ENCODE measurements around the gene LYPD4. TPM values are rescaled to one million over a fixed set of nuclear protein-coding genes. Genes with fewer than 3 reads are reported as not detected.

Gene LYPD4, protein sequence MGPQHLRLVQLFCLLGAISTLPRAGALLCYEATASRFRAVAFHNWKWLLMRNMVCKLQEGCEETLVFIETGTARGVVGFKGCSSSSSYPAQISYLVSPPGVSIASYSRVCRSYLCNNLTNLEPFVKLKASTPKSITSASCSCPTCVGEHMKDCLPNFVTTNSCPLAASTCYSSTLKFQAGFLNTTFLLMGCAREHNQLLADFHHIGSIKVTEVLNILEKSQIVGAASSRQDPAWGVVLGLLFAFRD
- total RNA-seq (2014; rRNA removed; shearing (Covaris generic); ENCODE audit: low replicate concordance): not detected in 2 replicates

DNA sequence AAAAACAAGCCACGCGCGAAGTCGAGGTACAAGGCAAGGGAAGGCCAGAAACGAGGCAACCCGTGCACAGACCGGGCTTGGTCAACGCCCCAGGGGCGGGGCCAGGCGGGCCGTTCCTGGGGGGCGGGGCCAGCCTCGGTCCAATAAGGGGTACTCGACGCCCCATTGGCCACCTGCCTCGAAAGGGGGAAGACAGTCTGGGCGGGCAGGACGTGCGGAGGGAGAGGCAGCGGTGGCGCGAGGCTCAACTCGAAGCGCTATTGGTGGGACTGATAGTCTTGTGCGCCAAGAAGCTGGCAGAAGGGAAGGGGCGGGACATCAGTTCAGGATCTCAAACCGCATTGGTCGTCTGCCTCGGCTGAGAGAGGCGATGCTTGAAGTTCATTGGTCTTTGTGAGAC, at the start of gene LYPD4:
Gene LYPD4, minus strand, starts transcription at position 83 of the 400 bp plus-strand sequence. CDS start 5,398 bp downstream, outside the sequence.
- in situ Hi-C loops (cut with HindIII; ENCODE audit: low pct_unique_long_range_greater_than_20kb, low sequenced_read_pairs): no loop called here
- no peak for DNase-seq (ENCODE audit: low read depth)

DNA sequence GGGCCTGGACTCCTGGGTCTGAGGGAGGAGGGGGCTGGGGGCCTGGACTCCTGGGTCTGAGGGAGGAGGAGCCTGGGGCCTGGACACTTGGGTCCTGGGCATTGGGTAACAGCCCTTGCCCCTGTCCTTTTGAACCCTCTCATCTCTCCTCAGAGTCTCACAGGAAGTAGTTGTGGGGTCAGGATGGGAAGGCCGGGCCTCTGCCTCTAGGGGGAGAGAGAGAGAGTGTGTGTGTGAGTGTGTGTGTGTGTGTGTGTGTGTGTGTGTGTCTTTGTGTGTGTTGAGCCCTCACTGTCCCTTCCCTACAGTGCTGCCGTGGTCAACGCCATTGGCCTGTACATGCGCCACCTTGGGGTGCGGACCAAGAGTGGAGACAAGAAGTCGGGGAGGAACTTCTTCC, 49.4 kb upstream of the LYPD4 start:
- DNase-seq (ENCODE audit: low read depth): peak; percentile 53
- in situ Hi-C loops (cut with HindIII; ENCODE audit: low pct_unique_long_range_greater_than_20kb, low sequenced_read_pairs): no loop called here

DNA sequence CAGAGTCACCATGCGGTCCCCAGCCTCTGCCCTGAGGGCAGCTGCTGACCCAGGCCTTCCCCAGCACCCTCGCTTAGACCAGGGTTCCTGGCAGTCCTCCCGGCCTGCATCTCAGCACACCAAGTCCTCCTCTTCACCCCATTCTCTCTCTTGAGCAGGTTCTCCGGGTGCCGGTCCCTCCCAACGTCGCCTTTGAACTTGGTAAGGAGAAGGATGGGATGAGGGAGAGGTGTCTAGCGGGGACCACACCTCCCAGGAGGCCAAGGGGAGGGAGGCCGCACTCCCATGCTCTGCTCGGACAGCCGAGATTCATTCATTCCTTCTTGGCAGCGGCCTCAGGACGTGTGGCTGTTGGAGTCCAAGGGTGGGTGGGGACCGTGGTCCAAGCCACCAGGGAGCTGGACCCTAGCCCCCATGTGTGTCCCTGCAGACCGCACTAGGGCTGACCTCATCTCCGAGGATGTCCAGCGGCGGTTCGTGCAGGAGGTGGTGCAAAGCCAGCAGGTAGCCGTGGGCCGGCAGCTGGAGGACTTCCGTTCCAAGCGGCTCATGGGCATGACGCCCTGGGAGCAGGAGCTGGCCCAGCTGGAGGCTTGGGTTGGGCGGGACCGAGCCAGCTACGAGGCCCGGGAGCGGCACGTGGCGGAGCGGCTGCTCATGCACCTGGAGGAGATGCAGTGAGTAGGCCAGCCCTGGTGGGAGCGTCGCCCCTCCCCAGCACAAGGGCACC, 47.9 kb upstream of the LYPD4 start:
- in situ Hi-C loops (cut with HindIII; ENCODE audit: low pct_unique_long_range_greater_than_20kb, low sequenced_read_pairs): no loop called here
- DNase-seq (ENCODE audit: low read depth): no peak

DNA sequence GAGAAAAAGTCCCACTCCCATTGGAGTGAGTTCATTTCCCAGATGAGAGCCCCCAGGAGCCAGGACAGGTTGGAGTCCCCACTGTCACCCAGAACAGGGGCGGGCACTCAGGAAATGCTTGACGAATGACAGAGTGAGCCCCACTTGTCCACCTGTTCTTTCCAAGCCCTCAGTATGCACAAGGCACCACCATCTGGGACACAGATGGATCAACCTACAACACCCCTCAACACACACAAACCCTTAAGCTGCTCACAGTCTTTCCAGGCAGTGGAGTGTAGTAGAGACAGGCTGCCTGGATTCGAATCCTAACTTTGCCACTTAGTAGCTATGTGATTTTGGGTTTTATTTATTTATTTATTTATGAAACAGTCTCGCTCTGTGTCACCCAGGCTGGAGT, 46.5 kb upstream of the LYPD4 start:
- in situ Hi-C loops (cut with HindIII; ENCODE audit: low pct_unique_long_range_greater_than_20kb, low sequenced_read_pairs): no loop called here

DNA sequence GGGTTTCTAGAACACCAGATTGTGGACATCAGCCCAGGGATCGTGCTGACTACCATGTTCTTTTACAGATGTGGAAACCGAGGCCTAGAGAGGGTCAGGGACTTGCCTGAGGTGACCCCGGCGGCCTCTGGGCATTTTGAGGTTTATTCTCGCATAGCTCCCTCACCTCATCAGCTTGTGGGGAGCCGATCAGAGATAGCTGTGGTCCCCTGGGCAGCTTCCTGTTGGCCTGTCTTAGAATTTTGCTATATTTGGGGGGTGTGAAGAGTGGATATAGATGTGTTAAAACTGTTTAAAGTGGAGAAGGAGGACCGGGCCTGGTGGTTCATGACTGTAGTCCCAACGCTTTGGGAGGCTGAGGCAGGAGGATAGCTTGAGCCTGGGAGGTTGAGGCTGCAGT, 45.4 kb upstream of the LYPD4 start:
- in situ Hi-C loops (cut with HindIII; ENCODE audit: low pct_unique_long_range_greater_than_20kb, low sequenced_read_pairs): no loop called here
- DNase-seq (ENCODE audit: low read depth): no peak

More for the DNA sequence above, 46.5 kb upstream of the LYPD4 start:
- no peak for DNase-seq (ENCODE audit: low read depth)

DNA sequence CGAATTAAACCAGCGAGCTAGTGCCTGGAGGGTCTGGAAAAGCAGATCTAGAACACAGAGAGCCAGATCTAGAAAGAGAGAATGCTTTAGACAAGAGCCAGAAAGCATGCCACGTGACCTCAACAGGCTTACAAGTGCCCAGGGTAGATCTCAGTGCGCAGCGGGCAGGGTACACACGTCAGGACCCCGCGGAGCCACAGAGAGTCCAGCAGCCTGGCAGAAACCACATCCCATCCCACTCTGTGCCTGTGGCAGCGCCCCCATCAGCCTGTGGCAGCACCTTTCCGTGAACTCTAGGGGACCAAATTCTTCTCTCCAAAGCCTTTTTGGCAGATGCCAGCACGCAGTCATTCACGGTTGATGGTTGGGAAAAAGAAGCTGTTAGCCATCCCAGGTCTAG, 44.4 kb upstream of the LYPD4 start:
- DNase-seq (ENCODE audit: low read depth): no peak
- in situ Hi-C loops (cut with HindIII; ENCODE audit: low pct_unique_long_range_greater_than_20kb, low sequenced_read_pairs): no loop called here

DNA sequence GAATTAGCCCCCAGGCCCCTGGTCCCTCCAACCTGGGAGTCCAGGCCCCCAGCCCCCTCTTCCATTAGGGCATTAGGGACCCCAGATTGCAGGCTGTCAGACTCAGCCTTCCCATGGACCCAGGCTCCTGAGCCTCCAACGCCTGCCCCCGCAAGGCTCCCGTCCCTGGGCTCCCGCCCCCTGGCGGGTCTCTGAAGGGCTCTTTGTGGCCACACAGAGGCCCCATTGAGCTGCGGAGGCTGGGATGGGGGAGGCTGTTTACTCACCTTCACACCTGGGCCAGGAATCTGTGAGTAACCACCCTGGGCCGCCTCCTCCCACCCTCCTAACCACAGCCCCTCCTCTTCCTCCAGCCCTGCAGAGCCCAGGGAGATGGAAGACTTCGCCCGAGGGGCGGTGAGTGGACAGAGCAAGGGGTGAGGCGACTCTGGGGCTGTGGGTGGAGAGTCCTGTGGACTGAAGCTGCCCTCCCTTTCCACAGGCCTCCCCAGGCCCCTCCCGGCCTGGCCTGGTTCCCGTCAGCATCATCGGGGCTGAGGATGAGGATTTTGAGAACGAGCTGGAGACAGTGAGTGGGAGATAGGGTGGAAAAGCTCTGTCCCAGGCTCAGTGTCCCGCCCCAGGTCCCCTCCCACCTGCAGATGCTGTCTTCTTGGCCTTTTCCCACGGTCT, 43.4 kb upstream of the LYPD4 start:
- in situ Hi-C loops (cut with HindIII; ENCODE audit: low pct_unique_long_range_greater_than_20kb, low sequenced_read_pairs): no loop called here
- DNase-seq (ENCODE audit: low read depth): peak; percentile 53

DNA sequence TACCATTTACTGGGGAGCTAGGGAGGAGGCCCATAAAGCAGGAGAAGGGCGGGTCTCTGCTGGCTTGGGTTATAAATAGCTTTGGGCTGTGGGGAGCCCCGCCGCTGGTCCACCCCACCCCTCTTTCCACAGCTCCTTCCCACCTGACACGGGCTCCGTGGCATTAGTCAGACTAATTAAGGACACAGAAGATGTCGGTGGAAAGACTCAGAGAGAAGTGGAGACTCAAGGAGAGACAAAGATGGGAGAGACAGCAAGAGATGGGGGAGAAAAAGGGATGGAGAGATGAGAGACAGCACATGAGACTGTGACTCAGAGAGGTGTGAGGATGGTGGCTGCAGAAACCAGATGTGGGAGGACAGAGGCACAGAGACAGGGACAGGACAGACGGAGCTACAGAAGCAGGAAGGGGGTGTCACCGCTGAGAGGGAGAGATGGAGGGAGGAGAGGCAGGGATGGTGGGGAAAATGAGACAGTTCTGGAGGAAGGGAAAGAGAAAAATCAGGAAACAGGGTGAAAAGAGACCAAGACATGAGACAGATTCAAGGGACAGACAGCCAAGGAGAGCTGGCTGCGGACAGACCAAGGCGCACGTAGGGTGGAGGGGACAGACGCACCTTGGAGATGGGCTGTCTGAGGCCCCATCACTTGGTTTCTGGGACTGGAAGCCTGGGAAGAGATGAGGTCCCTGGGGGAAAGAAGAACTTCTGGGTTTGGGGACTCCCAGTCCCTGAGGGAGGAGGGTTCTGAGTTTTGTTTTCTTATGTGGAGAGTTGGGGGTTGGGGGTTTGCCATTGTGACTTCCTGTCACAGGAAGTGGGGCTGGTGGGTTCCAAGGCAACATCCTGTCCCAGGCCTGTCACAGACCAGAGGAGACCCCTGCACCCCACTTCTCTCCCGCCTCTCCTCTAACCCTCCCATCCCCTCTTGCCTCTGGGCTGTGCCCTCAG, 42.6 kb upstream of the LYPD4 start:
- in situ Hi-C loops (cut with HindIII; ENCODE audit: low pct_unique_long_range_greater_than_20kb, low sequenced_read_pairs): no loop called here
- DNase-seq (ENCODE audit: low read depth): no peak

DNA sequence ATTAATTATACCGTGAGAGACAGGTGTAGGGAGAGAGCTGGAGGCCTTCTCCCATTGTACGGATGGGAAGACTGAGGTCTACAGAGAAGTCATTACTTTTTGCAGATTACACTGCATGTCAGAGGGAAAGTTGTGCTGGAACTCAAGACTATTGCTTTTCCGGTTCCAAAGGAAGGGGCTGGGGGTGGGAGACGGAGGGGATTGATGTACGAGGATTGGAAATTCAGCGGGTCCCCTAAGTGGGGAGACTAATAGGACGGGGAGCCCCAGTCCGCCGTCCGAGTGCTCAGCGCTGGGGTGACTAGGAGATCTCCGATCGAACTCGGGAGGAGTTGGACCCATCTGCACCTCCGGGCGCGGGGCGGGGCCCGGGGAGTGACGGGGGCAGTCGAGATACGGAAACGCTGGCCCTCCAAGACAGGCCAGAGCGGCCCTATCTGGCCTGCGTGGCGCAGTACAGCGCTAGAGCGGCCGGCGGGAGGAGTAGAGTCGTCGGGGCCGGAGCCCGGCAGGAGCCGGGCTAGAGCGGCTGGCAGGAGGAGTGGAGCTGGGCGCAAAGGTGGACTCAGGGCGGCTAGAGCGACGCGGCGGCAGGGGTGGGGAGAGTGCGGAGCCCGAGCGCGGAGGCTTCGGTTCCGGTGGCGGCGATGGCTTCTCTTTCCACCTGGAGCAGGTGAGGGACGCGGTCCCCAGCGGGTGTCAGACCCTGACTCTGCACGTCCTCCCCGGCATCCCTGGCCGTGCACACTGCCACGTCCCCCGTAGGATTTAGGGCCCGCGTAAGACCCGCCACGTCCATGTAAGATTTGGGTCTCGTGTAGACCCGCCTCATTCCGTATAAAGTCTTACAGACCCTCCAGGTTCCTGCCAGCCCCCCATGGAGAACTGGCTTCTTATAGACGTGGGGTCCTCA, 39.6 kb upstream of the LYPD4 start:
- in situ Hi-C loops (cut with HindIII; ENCODE audit: low pct_unique_long_range_greater_than_20kb, low sequenced_read_pairs): no loop called here
- peak; percentile 98 for DNase-seq (ENCODE audit: low read depth)

DNA sequence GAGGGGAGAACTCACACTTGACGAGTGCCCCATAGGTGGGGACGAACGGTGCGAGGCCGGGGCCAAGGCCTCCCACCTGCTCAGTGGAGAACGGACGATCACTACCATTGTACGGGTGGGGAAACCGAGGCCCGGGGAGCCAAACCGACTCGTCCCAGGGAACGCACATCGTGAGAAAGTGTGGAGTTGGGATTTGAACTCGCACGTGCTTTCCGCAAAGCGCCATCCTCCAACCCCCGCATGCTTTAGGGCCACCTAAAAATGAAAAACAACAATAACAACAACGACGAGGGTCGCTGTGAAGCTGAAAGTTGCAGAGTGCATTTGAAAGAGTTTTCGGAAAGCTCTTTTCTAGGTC, 39.0 kb upstream of the LYPD4 start:
- DNase-seq (ENCODE audit: low read depth): no peak
- in situ Hi-C loops (cut with HindIII; ENCODE audit: low pct_unique_long_range_greater_than_20kb, low sequenced_read_pairs): no loop called here

DNA sequence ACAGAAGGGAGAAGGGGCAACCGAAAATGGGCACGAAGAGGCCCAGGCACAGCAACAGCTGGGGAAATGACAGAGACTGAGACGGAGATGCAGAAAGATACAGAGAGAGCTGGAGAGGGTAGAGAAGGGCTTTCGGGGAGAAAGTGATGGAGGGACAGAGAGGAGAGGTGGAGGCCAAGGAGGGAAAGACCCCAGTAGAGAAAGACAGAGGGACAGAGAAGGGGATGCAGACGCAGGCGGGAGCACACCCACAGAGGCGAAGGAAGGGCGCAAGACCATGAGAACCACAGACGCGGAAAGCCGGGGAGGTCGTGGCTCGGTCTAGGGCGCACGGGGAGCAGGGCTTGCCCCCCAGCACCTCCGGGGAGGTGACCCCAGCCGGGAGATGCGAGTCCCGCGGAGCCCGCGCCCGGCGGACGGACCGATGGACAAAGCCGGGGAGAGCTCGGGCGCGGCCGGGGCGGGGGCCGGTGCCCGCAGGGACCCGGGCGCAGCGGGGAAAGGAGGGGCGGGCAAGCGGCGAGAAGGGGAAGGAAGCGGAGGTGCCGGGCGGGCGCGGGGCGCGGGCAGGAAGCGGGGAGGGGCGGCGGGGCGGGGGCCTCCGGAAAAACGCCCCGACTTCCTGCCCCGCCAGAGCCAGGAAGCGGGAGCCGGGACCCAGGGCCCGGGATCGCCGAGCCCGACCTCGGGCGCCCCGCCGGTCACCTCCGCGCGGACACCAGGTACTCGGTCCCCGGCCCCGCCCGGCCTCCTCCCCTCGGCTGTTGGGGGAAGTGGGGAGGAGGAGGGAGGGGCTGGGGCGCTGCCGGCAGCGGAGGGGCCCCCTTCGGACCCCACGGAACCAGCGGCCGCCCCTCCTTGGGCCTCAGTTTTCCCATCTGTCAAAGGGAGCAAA, 38.3 kb upstream of the LYPD4 start, which contains the start of gene ARHGEF1:
Gene ARHGEF1, plus strand, starts transcription at position 617 of the 895 bp plus-strand sequence. CDS start 4,899 bp downstream, outside the sequence.
- no peak for DNase-seq (ENCODE audit: low read depth)
- in situ Hi-C loops (cut with HindIII; ENCODE audit: low pct_unique_long_range_greater_than_20kb, low sequenced_read_pairs): no loop called here

DNA sequence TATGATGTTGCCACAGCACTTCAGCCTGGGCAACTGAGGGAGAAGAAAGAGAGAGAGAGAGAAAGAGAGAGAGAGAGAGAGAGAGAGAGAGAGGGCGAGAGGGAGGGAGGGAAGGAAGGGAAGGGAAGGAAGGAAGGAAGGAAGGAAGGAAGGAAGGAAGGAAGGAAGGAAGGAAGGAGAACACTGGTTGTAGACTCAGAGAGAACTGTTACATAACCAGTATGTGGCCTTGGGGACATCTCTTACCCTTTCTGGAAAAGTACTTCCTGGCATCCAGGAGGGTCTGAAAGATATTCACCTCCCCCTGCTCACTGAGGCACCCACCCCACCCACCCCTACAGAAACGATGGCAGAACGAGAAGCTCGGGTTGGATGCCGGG, 35.8 kb upstream of the LYPD4 start:
- in situ Hi-C loops (cut with HindIII; ENCODE audit: low pct_unique_long_range_greater_than_20kb, low sequenced_read_pairs): no loop called here
- DNase-seq (ENCODE audit: low read depth): no peak

DNA sequence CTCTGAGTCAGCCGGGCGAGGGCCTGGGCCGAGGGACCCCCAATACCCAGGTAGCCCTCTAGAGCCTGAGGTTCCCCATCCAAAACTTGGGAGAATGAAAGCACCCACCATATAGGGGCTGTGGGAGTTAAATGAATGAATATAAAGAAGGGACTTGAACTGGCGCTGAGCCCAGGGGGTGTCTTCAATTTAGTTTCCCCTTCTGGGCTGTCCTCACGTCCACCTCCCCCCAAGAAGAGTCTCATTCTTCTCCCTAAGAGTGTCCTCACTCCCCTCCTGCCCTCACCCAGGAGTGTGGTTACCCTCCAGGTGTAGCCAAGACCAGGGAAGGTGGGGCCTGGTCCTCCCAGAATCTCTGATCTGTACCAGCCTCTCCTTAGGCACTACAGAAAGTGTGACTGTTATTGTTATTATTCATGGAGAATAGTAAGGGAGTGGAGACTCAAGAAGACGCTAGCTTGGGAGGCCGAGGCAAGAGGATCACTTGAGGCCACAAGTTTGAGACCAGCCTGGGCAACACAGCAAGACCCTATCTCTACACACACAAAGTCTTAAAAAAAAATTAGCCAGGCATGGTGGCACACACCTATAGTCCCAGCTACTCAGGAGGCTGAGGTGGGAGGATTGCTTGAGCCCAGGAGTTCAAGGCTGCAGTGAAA, 35.3 kb upstream of the LYPD4 start:
- in situ Hi-C loops (cut with HindIII; ENCODE audit: low pct_unique_long_range_greater_than_20kb, low sequenced_read_pairs): no loop called here
- no peak for DNase-seq (ENCODE audit: low read depth)

DNA sequence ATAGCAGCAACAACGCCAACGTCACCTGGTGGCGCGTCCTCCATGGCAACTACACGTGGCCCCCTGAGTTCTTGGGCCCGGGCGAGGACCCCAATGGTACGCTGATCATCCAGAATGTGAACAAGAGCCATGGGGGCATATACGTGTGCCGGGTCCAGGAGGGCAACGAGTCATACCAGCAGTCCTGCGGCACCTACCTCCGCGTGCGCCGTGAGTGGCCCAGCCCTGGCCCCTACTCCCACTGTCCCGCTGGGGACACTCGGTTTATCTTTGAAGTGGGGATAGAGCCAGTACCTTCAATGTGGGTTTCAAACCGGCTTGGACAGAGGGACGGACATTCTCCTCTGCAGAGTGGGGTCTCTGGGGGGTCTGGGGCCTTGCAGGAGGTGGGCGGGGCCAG, 34.6 kb upstream of the LYPD4 start:
- DNase-seq (ENCODE audit: low read depth): no peak
- in situ Hi-C loops (cut with HindIII; ENCODE audit: low pct_unique_long_range_greater_than_20kb, low sequenced_read_pairs): no loop called here

DNA sequence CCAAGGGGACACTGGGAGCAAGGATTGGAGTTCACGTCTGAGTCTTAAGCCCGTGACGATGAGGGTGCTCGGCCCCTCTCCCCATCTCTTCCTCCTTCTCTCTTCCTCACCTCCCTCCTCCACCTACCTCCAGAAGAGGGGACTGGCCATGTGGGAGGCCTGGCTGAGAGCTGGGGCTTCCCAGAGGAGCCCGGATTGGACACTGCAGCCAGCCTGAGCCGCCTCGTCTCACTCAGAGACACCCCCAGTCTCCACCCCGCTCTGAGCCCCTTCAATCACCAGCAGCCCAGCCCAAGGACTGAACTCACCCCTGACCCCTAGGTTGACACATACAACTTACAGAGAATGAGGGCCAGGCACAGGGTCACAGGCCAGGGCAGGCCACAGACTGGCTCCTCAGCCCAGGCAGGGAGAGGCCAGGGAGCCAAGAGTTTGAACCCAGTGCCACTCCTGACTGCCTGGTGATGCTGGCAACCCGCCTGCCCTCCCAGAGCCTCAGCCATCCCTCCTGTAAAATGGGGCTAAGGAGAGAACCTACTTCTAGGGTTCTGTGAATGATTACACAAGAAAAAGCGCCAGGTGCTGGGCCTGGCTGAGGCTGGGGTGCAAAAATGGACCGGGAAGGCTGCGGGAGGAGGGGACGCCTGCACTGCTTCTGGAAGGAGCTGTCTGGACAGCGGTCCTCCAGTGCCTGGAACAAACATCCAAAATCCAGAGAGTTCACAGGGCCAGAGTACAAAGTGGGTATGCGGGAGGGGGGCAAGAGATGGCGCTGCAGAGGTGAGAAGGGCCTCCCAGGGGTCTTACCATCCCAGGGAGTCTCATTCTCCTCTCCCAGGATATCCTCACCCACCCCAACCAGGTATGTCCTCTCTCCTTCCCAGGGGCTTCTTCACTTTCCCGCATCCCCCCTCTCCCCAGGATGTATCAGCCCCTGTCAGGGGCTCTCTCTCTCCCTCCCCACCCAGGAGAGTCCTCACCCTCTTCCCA, 33.7 kb upstream of the LYPD4 start:
- in situ Hi-C loops (cut with HindIII; ENCODE audit: low pct_unique_long_range_greater_than_20kb, low sequenced_read_pairs): no loop called here
- no peak for DNase-seq (ENCODE audit: low read depth)

Data from Caki2 (cell line).